HCT116 (cell line): ENCODE results near the gene TMEM150C. TPM values are rescaled to one million over a fixed set of nuclear protein-coding genes. Genes with fewer than 3 reads are reported as not detected.

Source experiments
- ATAC-seq: fragments of 200-7000 bp; cut with Tn5 transposase; 2 replicates; pipeline ENCODE4 v1.9.1; 2020; ENCODE audit warnings: mild to moderate bottlenecking, moderate library complexity
- BruUV-seq: library from RNA; stranded (reverse); fragments of 400-500 nt; replicated peaks from 2 replicates; lab custom pipeline; 2021; lab: Mats Ljungman, UMichigan
- CTCF ChIA-PET: fragments of 300-600 bp; sonication (Branson Sonifier 250); formaldehyde crosslinking; loops from one replicate; lab custom pipeline; 2021; ENCODE audit warnings: antibody characterized with exemption; lab: Charles Lee
- POLR2A ChIA-PET: fragments of 300-600, 350-600 bp; sonication (Branson Sonifier 250); formaldehyde crosslinking; loops from one replicate; lab custom pipeline; 2021; ENCODE audit warnings: antibody characterized with exemption; lab: Charles Lee
- RAD21 ChIA-PET, 2 experiments: fragments of 300-600 bp; sonication (Branson Sonifier 250); formaldehyde crosslinking; loops; one replicate each; lab custom pipeline; 2023; ENCODE audit warnings: low total read pairs in 2 of 2; ENCODE audit not compliant: uncharacterized antibody in 2 of 2, unreplicated experiment in 2 of 2, low non-redundant PET in 1 of 2; lab: Charles Lee
- DNase-seq: peaks from one replicate; pipeline ENCODE4 v3.0.0-alpha.2; 2010; ENCODE audit warnings: low read depth, low spot score
- H2AFZ ChIP-seq: fragments of 200-600 bp; shearing (Covaris generic), sonication (generic); 2 replicates; pipeline ENCODE4 v1.6.1; 2017; ENCODE audit warnings: low read depth, mixed run types, mixed read lengths, antibody characterized with exemption, low read length; ENCODE audit not compliant: poor library complexity, severe bottlenecking
- H3K27ac ChIP-seq: 2 replicates; pipeline ENCODE4 v1.5.1; 2012; ENCODE audit warnings: low read depth, low read length
- H3K27me3 ChIP-seq: fragments of 200-600 bp; sonication (generic); 2 replicates; pipeline ENCODE4 v1.6.1; 2016; ENCODE audit warnings: mixed run types, low read length, mixed read lengths; ENCODE audit not compliant: insufficient read depth
- H3K36me3 ChIP-seq, 2 experiments: fragments of 200-500 bp in 1 of 2; fragments of 200-600 bp in 1 of 2; sonication (Bioruptor generic) in 1 of 2; sonication (generic) in 1 of 2; 2 replicates each; pipeline versions ENCODE4 v1.5.1 to v1.6.1; 2014 to 2016; ENCODE audit warnings: low read length in 2 of 2, inconsistent platforms in 1 of 2, mixed read lengths in 1 of 2, mixed run types in 1 of 2; ENCODE audit not compliant: insufficient read depth in 2 of 2, control insufficient read depth in 1 of 2
- H3K4me1 ChIP-seq, 2 experiments: fragments of 200-600 bp in 1 of 2; sonication (generic) in 1 of 2; 2 replicates each; pipeline versions ENCODE4 v1.5.1 to v1.6.1; 2012 to 2017; ENCODE audit warnings: low read length in 2 of 2, inconsistent platforms in 1 of 2, mild to moderate bottlenecking in 1 of 2, mixed read lengths in 1 of 2, mixed run types in 1 of 2, moderate library complexity in 1 of 2; ENCODE audit not compliant: insufficient read depth in 2 of 2, control insufficient read depth in 1 of 2
- H3K4me2 ChIP-seq: fragments of 200-600 bp; sonication (generic); 2 replicates; pipeline ENCODE4 v1.6.1; 2017; ENCODE audit warnings: mixed run types, low read length, mixed read lengths
- H3K4me3 ChIP-seq, 2 experiments: fragments of 200-600 bp in 1 of 2; sonication (generic) in 1 of 2; replicated peaks in 1 of 2; 2 replicates each; pipeline ENCODE4 v1.5.1; 2011 to 2016; ENCODE audit warnings: low read length in 2 of 2, control low read depth in 1 of 2, low read depth in 1 of 2, mild to moderate bottlenecking in 1 of 2, mixed read lengths in 1 of 2, mixed run types in 1 of 2
- H3K79me2 ChIP-seq: fragments of 200-600 bp; sonication (generic); 2 replicates; pipeline ENCODE4 v1.6.1; 2017; ENCODE audit warnings: mild to moderate bottlenecking, mixed run types, low read length, moderate library complexity, mixed read lengths; ENCODE audit not compliant: insufficient read depth
- H3K9ac ChIP-seq: fragments of 200-600 bp; sonication (generic); 2 replicates; pipeline ENCODE4 v1.6.1; 2016; ENCODE audit warnings: low read length, mixed read lengths
- H3K9me2 ChIP-seq: fragments of 200-600 bp; sonication (generic), shearing (Covaris generic); 2 replicates; pipeline ENCODE4 v1.6.1; 2017; ENCODE audit warnings: mixed run types, mild to moderate bottlenecking, moderate library complexity; ENCODE audit not compliant: insufficient read depth
- H3K9me3 ChIP-seq, 2 experiments: fragments of 200-500 bp in 1 of 2; fragments of 200-600 bp in 1 of 2; sonication (Bioruptor generic) in 1 of 2; sonication (generic) in 1 of 2; 2 replicates each; pipeline ENCODE4 v1.6.1; 2014 to 2017; ENCODE audit warnings: low read length in 2 of 2, mixed read lengths in 2 of 2, inconsistent platforms in 1 of 2, low read depth in 1 of 2, mild to moderate bottlenecking in 1 of 2, mixed run types in 1 of 2, moderate library complexity in 1 of 2; ENCODE audit not compliant: control insufficient read depth in 1 of 2, insufficient read depth in 1 of 2
- H4K20me1 ChIP-seq: fragments of 200-600 bp; sonication (generic), shearing (Covaris generic); 2 replicates; pipeline ENCODE4 v1.6.1; 2017; ENCODE audit warnings: mixed run types, mild to moderate bottlenecking, moderate library complexity; ENCODE audit not compliant: insufficient read depth
- CBX3 ChIP-seq: IDR thresholded peaks from 2 replicates; pipeline ENCODE4 v1.6.1; 2012; ENCODE audit warnings: low read depth
- CEBPB ChIP-seq: IDR thresholded peaks from 2 replicates; pipeline ENCODE4 v1.6.1; 2012; ENCODE audit warnings: low read depth
- EGR1 ChIP-seq: IDR thresholded peaks from 2 replicates; pipeline ENCODE4 v1.6.1; 2012; ENCODE audit warnings: low read depth
- ELF1 ChIP-seq: IDR thresholded peaks from 2 replicates; pipeline ENCODE4 v1.6.1; 2012; ENCODE audit warnings: low read depth, borderline replicate concordance
- EZH2 ChIP-seq: fragments of 200-600 bp; sonication (generic); IDR thresholded peaks from 2 replicates; pipeline ENCODE4 v1.6.1; 2017; ENCODE audit warnings: antibody characterized with exemption, mixed run types
- JUND ChIP-seq: IDR thresholded peaks from 2 replicates; pipeline ENCODE4 v1.6.1; 2012
- POLR2A ChIP-seq: IDR thresholded peaks from 2 replicates; pipeline ENCODE4 v1.7.0; 2011; ENCODE audit warnings: borderline replicate concordance; ENCODE audit not compliant: insufficient read depth, insufficient read length; ENCODE audit errors: extremely low read depth
- POLR2AphosphoS5 ChIP-seq: IDR thresholded peaks from 2 replicates; pipeline ENCODE4 v1.6.1; 2011; ENCODE audit warnings: mild to moderate bottlenecking, low read depth, low read length, moderate library complexity
- RAD21 ChIP-seq: IDR thresholded peaks from 2 replicates; pipeline ENCODE4 v1.6.1; 2012; ENCODE audit warnings: low read depth, mild to moderate bottlenecking
- ZFX ChIP-seq: fragments of 450-650 bp; IDR thresholded peaks from 2 replicates; pipeline ENCODE4 v1.6.1; 2017
- intact Hi-C: fragments of 100-400 bp; cut with micrococcal nuclease; formaldehyde crosslinking; loops from 2 replicates; pipeline ENCODE4 v1.10.0; 2022
- total RNA-seq: library from RNA; stranded (reverse); gene quantifications from one replicate; pipeline ENCODE4 v1.2.1, GENCODE V29; 2021; ENCODE audit not compliant: unreplicated experiment
- TF ChIP-seq, protein P1 (sequence below): IDR thresholded peaks from 2 replicates; pipeline ENCODE4 v1.6.1; 2012; ENCODE audit warnings: low read depth
- TF ChIP-seq, protein P2 (sequence below): IDR thresholded peaks from 2 replicates; pipeline ENCODE4 v1.6.1; 2012
- TF ChIP-seq, protein P3 (sequence below): IDR thresholded peaks from 2 replicates; pipeline ENCODE4 v1.6.1; 2012

Gene TMEM150C
- total RNA-seq, 1 experiment from 2014 or later: 1.2 TPM

DNA sequence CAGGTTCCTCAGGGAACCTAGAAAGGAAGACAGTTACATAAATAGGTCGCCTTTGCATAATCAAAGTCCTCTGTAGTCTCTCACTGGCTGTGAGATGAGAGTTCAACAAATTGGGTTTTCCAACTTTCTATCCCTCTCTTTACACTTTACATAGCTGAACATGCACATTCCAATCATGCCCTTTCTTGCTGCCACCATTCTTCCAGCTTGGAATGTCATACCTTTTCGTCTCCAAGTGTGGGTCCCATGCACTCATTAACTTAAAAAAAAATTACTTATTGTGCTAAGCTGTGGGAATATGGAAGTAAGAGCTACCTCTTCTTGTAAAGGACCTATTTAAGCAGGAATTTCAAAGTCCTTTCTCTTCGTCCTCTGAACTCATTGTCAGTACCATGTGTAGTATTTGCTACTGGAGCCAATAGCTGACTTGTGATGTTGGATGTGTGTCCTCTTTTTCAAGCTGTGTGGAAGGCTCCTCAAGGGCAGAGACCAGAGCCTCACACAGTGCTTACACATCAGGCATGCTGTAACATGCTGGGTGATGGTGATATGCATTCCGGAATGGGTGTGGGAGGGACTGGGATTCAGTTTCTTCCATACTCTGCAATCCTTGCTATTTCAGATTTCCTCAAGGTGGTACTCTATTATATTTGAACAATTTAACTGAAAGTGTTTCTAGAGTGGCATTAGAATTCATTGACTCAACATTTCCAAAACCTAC lies 124.3 kb downstream of the TMEM150C start (continued):
- TF ChIP-seq, protein P1, sequence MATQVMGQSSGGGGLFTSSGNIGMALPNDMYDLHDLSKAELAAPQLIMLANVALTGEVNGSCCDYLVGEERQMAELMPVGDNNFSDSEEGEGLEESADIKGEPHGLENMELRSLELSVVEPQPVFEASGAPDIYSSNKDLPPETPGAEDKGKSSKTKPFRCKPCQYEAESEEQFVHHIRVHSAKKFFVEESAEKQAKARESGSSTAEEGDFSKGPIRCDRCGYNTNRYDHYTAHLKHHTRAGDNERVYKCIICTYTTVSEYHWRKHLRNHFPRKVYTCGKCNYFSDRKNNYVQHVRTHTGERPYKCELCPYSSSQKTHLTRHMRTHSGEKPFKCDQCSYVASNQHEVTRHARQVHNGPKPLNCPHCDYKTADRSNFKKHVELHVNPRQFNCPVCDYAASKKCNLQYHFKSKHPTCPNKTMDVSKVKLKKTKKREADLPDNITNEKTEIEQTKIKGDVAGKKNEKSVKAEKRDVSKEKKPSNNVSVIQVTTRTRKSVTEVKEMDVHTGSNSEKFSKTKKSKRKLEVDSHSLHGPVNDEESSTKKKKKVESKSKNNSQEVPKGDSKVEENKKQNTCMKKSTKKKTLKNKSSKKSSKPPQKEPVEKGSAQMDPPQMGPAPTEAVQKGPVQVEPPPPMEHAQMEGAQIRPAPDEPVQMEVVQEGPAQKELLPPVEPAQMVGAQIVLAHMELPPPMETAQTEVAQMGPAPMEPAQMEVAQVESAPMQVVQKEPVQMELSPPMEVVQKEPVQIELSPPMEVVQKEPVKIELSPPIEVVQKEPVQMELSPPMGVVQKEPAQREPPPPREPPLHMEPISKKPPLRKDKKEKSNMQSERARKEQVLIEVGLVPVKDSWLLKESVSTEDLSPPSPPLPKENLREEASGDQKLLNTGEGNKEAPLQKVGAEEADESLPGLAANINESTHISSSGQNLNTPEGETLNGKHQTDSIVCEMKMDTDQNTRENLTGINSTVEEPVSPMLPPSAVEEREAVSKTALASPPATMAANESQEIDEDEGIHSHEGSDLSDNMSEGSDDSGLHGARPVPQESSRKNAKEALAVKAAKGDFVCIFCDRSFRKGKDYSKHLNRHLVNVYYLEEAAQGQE: no peak
- TF ChIP-seq ELF1 (no peak), RAD21 (no peak), EGR1 (no peak)

DNA sequence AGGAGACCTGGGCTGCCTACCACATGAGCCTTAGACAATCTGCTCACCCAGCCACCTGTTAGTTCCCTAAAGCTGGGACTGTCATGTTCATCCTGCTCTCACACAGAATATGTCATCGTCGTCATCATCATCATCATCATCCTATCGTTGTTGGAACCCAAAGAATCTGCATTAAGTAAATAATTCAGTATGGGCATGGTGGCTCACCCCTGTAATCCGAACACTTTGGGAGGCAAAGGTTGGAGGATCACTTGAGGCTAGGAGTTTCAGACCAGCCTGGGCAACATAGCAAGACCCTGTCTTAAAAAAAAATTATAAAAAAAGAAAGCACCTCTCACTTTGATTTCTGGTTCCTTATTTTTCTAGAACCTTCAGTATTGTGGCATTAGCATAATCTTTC lies 125.0 kb downstream of the TMEM150C start:
- ChIA-PET RAD21 (no interaction called here), POLR2A (no interaction called here), CTCF (no interaction called here)
- Histone ChIP-seq H3K4me2 (no peak overlapping the region), H3K4me3 (no peak overlapping the region), H4K20me1 (peaks cover 27% of the 10 kb centered on the region; the same call in 1 of the 2 replicates), H3K79me2 (peaks cover 100% of the 10 kb centered on the region), H3K36me3 (0 out of 4 replicates have a peak, but pooled peaks cover 3 to 8% of the 10 kb centered on the region in 2 experiments), H3K27me3 (no peaks in the 10 kb centered on the region), H2AFZ (no peak overlapping the region), H3K27ac (no peak overlapping the region), H3K4me1 (peaks cover 6 to 12% of the 10 kb centered on the region in 2 experiments; a peak in 3 of 4 replicates), H3K9me3 (no peaks in the 10 kb centered on the region), H3K9me2 (no peaks in the 10 kb centered on the region), H3K9ac (no peak overlapping the region)
- ATAC-seq: no peak
- intact Hi-C loops: no loop called here
- no TSS peak for BruUV-seq
- TF ChIP-seq JUND (no peak), CBX3 (no peak), POLR2AphosphoS5 (no peak), CEBPB (no peak), ZFX (no peak), EZH2 (no peak), EGR1 (no peak), RAD21 (no peak), ELF1 (no peak), POLR2A (no peak)
- TF ChIP-seq, protein P2, sequence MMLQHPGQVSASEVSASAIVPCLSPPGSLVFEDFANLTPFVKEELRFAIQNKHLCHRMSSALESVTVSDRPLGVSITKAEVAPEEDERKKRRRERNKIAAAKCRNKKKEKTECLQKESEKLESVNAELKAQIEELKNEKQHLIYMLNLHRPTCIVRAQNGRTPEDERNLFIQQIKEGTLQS: no peak
- TF ChIP-seq, protein P3, sequence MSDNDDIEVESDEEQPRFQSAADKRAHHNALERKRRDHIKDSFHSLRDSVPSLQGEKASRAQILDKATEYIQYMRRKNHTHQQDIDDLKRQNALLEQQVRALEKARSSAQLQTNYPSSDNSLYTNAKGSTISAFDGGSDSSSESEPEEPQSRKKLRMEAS: no peak
- TF ChIP-seq, protein P1: no peak
- no peak for DNase-seq
